GM12878 (cell line): Measurements from ENCODE around the gene DMRT1. TPM values are rescaled to one million over a fixed set of nuclear protein-coding genes. Genes with fewer than 3 reads are reported as not detected.

Experiments
- ATAC-seq: fragments of 200-7000 bp; cut with Tn5 transposase; 3 replicates; pipeline ENCODE4 v1.9.1; 2020; ENCODE audit warnings: mild to moderate bottlenecking, moderate library complexity
- BruUV-seq: library from RNA; stranded (reverse); fragments of 400-500 nt; replicated peaks from 2 replicates; lab custom pipeline; 2021; lab: Mats Ljungman, UMichigan
- CTCF ChIA-PET: fragments of 300-600 bp; sonication (Branson Sonifier 250); formaldehyde crosslinking; extraction: SDS; loops from one replicate; lab custom pipeline; 2021; ENCODE audit warnings: inconsistent platforms; lab: Yijun Ruan, JAX
- POLR2A ChIA-PET: fragments of 350-600 bp; formaldehyde crosslinking; extraction: SDS; loops from one replicate; lab custom pipeline; 2021; ENCODE audit warnings: inconsistent platforms; lab: Charles Lee
- RAD21 ChIA-PET: fragments of 300-600 bp; sonication (Branson Sonifier 250); formaldehyde crosslinking; loops from one replicate; lab custom pipeline; 2023; ENCODE audit warnings: antibody characterized with exemption; ENCODE audit not compliant: unreplicated experiment; lab: Charles Lee
- SMC1A ChIA-PET: fragments of 300-600 bp; sonication (Branson Sonifier 250); formaldehyde crosslinking; loops from one replicate; lab custom pipeline; 2023; ENCODE audit not compliant: unreplicated experiment, uncharacterized antibody; lab: Charles Lee
- DNase-seq: peaks from one replicate; pipeline ENCODE4 v3.0.0-alpha.2; 2011; ENCODE audit warnings: low read depth, low spot score
- FAIRE-seq: peaks from 3 replicates; lab custom pipeline; 2011; peaks lifted over from hg19 to GRCh38; lab: Jason Lieb, UNC
- H2AFZ ChIP-seq: 2 replicates; pipeline ENCODE4 v1.6.0; 2011; ENCODE audit warnings: low read depth, low read length, control low read depth; ENCODE audit not compliant: control insufficient read depth
- H3K27ac ChIP-seq: 2 replicates; pipeline ENCODE4 v1.5.1; 2011; ENCODE audit warnings: control low read depth; ENCODE audit not compliant: control insufficient read depth, insufficient read depth
- H3K27me3 ChIP-seq, 2 experiments: replicated peaks in 1 of 2; 2 replicates each; pipeline versions ENCODE4 v1.6.0 to v1.6.1; 2011; ENCODE audit warnings: low read length in 1 of 2; ENCODE audit not compliant: control insufficient read depth in 2 of 2, insufficient read depth in 2 of 2
- H3K36me3 ChIP-seq, 2 experiments: 2 replicates each; pipeline ENCODE4 v1.5.1; 2011; ENCODE audit warnings: low read length in 1 of 2; ENCODE audit not compliant: control insufficient read depth in 2 of 2, insufficient read depth in 2 of 2
- H3K4me1 ChIP-seq: 2 replicates; pipeline ENCODE4 v1.6.1; 2011; ENCODE audit warnings: mild to moderate bottlenecking, low read length, moderate library complexity, mixed read lengths; ENCODE audit not compliant: control insufficient read depth, insufficient read depth
- H3K4me2 ChIP-seq: 2 replicates; pipeline ENCODE4 v1.6.0; 2011; ENCODE audit warnings: control low read depth; ENCODE audit not compliant: control insufficient read depth, insufficient read depth
- H3K4me3 ChIP-seq: fragments of 200-600 bp; sonication (generic); 2 replicates; pipeline ENCODE4 v1.5.1; 2016
- H3K79me2 ChIP-seq: 2 replicates; pipeline ENCODE4 v1.6.0; 2011; ENCODE audit warnings: low read length; ENCODE audit not compliant: control insufficient read depth, insufficient read depth
- H3K9ac ChIP-seq: 2 replicates; pipeline ENCODE4 v1.8.0; 2011; ENCODE audit warnings: low read length, control low read depth, mixed read lengths; ENCODE audit not compliant: control insufficient read depth, insufficient read depth
- H3K9me3 ChIP-seq: replicated peaks from 3 replicates; pipeline ENCODE4 v1.5.1; 2011; ENCODE audit warnings: mild to moderate bottlenecking, low read length; ENCODE audit not compliant: control insufficient read depth, insufficient read depth
- H4K20me1 ChIP-seq: 2 replicates; pipeline ENCODE4 v1.6.0; 2011; ENCODE audit not compliant: control insufficient read depth, insufficient read depth
- BCL11A ChIP-seq: IDR thresholded peaks from 2 replicates; pipeline ENCODE4 v1.6.1; 2011; ENCODE audit warnings: low read depth, low read length
- BHLHE40 ChIP-seq, 2 experiments: fragments of 450-650 bp in 1 of 2; IDR thresholded peaks; 2 replicates each; pipeline ENCODE4 v1.6.1; 2011 to 2017; ENCODE audit warnings: low read depth in 2 of 2, borderline replicate concordance in 1 of 2, improper control_type of control experiment in 1 of 2, low read length in 1 of 2, mild to moderate bottlenecking in 1 of 2
- CBX5 ChIP-seq: sonication (generic); IDR thresholded peaks from 2 replicates; pipeline ENCODE4 v1.6.1; 2016; ENCODE audit warnings: low read depth, moderate library complexity, mild to moderate bottlenecking, inconsistent platforms
- CHD1 ChIP-seq: IDR thresholded peaks from 2 replicates; pipeline ENCODE4 v1.6.1; 2012; ENCODE audit warnings: low read depth, low read length, improper control_type of control experiment
- HDAC2 ChIP-seq: fragments of 200-600 bp; sonication (generic); IDR thresholded peaks from 2 replicates; pipeline ENCODE4 v1.6.1; 2017
- KLF5 ChIP-seq: fragments of 450-650 bp; IDR thresholded peaks from 2 replicates; pipeline ENCODE4 v1.6.1; 2014; ENCODE audit warnings: mild to moderate bottlenecking; ENCODE audit not compliant: partially characterized antibody
- NFIC ChIP-seq: IDR thresholded peaks from 2 replicates; pipeline ENCODE4 v1.6.1; 2012; ENCODE audit warnings: low read depth, mild to moderate bottlenecking, inconsistent platforms, low read length, moderate library complexity
- NR2C1 ChIP-seq: fragments of 450-650 bp; IDR thresholded peaks from 2 replicates; pipeline ENCODE4 v1.6.1; 2017; ENCODE audit warnings: antibody characterized with exemption, mild to moderate bottlenecking, moderate library complexity
- SPI1 ChIP-seq: IDR thresholded peaks from 2 replicates; pipeline ENCODE4 v1.6.1; 2011; ENCODE audit warnings: low read depth, mild to moderate bottlenecking, low read length, moderate library complexity, borderline replicate concordance; ENCODE audit not compliant: insufficient read depth
- SREBF2 ChIP-seq: IDR thresholded peaks from 2 replicates; pipeline ENCODE4 v1.6.1; 2012; ENCODE audit warnings: mild to moderate bottlenecking, low read length
- STAT3 ChIP-seq: IDR thresholded peaks from 2 replicates; pipeline ENCODE4 v1.6.1; 2011; ENCODE audit warnings: low read depth, low read length, improper control_type of control experiment
- TCF3 ChIP-seq: IDR thresholded peaks from 2 replicates; pipeline ENCODE4 v1.6.1; 2012; ENCODE audit warnings: low read depth, mild to moderate bottlenecking, low read length, borderline replicate concordance; ENCODE audit not compliant: insufficient read depth
- ZNF274 ChIP-seq: IDR thresholded peaks from one replicate; pipeline ENCODE4 v1.8.0; 2011; ENCODE audit not compliant: insufficient read length, insufficient read depth
- WGBS: methylation state at CpG from one replicate; pipeline ENCODE4 v1.1.6; 2016; ENCODE audit warnings: low lambda C conversion rate; ENCODE audit not compliant: insufficient replicate concordance, insufficient coverage; ENCODE audit errors: missing lambda C conversion rate; 5-methylcytosine and 5-hydroxymethylcytosine counted together
- in situ Hi-C: fragments of 300-500 bp; cut with MboI; formaldehyde crosslinking; loops from 9 replicates; pipeline ENCODE4 v1.14.3; 2018; ENCODE audit warnings: mixed read lengths
- intact Hi-C: fragments of 100-400 bp; cut with micrococcal nuclease; formaldehyde crosslinking; loops from one replicate; pipeline ENCODE4 v1.14.2; 2022; ENCODE audit not compliant: unreplicated experiment
- polyA plus RNA-seq, 11 experiments: library from polyadenylated mRNA; depleted of rRNA in 4 of 11; unstranded in 6 of 11; stranded (reverse) in 5 of 11; fragments of >200 nt; fragmentation: Nextera tagmentation in 4 of 11; fragmentation: Illumina TruSeq in 1 of 11; extraction: Ambion mirVana in 4 of 11; extraction: Trizol in 1 of 11; gene quantifications; 1 replicate in 1 of 11; 2 replicates in 10 of 11; pipeline versions ENCODE4 v1.2.1 to v1.2.3, GENCODE V29; 2011 to 2016; ENCODE audit warnings: inconsistent platforms in 2 of 11, missing spikeins in 2 of 11, low read depth in 1 of 11
- total RNA-seq, 4 experiments: library from RNA; depleted of rRNA in 3 of 4; stranded (reverse); fragments of >200 nt in 3 of 4; fragmentation: Illumina TruSeq in 1 of 4; extraction: Trizol in 1 of 4; gene quantifications; 2 replicates each; pipeline versions ENCODE4 v1.2.1 to v1.2.3, GENCODE V29; 2013 to 2021
- TF ChIP-seq, protein P1 (sequence below): fragments of 450-650 bp; IDR thresholded peaks from 2 replicates; pipeline ENCODE4 v1.6.1; 2016; ENCODE audit warnings: mild to moderate bottlenecking
- TF ChIP-seq, protein P2 (sequence below): fragments of 450-650 bp; IDR thresholded peaks from 2 replicates; pipeline ENCODE4 v1.6.1; 2017; ENCODE audit warnings: mild to moderate bottlenecking
- TF ChIP-seq, protein P3 (sequence below): IDR thresholded peaks from 2 replicates; pipeline ENCODE4 v1.6.1; 2011; ENCODE audit warnings: mild to moderate bottlenecking, low read depth, low read length, moderate library complexity; ENCODE audit not compliant: insufficient replicate concordance

The DMRT1 gene
- total and polyA plus RNA-seq, 10 of the 15 experiments (the other 5 are each of a cell fraction or from before 2014, with no cell fraction given) = 0.06 to 1.9 (median 0.24) TPM

DNA sequence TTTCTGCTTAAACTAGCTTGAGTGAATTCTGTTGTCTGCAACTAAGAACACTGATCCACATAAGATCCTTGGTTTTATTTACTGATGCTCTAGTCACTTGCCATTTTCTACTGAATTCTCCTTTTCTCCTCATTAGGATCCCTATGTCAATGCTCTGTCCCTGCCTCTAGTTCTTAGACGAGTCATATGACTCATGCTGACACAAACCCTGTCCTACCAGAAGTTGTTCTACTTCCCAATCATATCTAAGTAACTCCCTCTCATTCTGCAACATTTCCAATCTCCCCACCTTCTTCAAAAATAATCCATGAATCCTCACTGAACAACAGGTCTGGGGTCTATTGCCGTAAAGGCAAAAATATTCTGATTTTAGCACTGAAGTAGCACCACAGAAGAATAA lies 47.1 kb upstream of the DMRT1 start:
- Histone ChIP-seq H3K9me3 (no peaks in the 10 kb centered on the region), H3K4me2 (no peak overlapping the region), H3K27me3 (no peaks in the 10 kb centered on the region; a peak in 2 of 4 replicates), H3K36me3 (no peaks in the 10 kb centered on the region), H3K79me2 (no peaks in the 10 kb centered on the region), H3K4me1 (no peaks in the 10 kb centered on the region), H2AFZ (no peak overlapping the region), H3K4me3 (no peak overlapping the region), H3K27ac (no peak overlapping the region), H4K20me1 (no peaks in the 10 kb centered on the region), H3K9ac (no peak overlapping the region)
- BruUV-seq = no TSS peak
- SMC1A ChIA-PET = no interaction called here
- WGBS = 13% methylated on average over 2 of the region's 2 CpGs
- no peak for FAIRE-seq
- ATAC-seq = no peak
- no peak for DNase-seq
- POLR2A ChIA-PET = no interaction called here
- in situ Hi-C loops (no loop called here), intact Hi-C loops (no loop called here)
- CTCF ChIA-PET = no interaction called here
- no peak for TF ChIP-seq BCL11A
- TF ChIP-seq NFIC = no peak
- TF ChIP-seq, protein P1, sequence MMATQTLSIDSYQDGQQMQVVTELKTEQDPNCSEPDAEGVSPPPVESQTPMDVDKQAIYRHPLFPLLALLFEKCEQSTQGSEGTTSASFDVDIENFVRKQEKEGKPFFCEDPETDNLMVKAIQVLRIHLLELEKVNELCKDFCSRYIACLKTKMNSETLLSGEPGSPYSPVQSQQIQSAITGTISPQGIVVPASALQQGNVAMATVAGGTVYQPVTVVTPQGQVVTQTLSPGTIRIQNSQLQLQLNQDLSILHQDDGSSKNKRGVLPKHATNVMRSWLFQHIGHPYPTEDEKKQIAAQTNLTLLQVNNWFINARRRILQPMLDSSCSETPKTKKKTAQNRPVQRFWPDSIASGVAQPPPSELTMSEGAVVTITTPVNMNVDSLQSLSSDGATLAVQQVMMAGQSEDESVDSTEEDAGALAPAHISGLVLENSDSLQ = no peak
- TF ChIP-seq STAT3 = no peak
- TF ChIP-seq, protein P2, sequence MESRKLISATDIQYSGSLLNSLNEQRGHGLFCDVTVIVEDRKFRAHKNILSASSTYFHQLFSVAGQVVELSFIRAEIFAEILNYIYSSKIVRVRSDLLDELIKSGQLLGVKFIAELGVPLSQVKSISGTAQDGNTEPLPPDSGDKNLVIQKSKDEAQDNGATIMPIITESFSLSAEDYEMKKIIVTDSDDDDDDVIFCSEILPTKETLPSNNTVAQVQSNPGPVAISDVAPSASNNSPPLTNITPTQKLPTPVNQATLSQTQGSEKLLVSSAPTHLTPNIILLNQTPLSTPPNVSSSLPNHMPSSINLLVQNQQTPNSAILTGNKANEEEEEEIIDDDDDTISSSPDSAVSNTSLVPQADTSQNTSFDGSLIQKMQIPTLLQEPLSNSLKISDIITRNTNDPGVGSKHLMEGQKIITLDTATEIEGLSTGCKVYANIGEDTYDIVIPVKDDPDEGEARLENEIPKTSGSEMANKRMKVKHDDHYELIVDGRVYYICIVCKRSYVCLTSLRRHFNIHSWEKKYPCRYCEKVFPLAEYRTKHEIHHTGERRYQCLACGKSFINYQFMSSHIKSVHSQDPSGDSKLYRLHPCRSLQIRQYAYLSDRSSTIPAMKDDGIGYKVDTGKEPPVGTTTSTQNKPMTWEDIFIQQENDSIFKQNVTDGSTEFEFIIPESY = no peak
- no peak for TF ChIP-seq ZNF274
- no peak for TF ChIP-seq CBX5
- no peak for TF ChIP-seq SPI1
- no peak for TF ChIP-seq KLF5
- no peak for TF ChIP-seq TCF3
- no peak for TF ChIP-seq HDAC2
- no peak for TF ChIP-seq NR2C1
- TF ChIP-seq, protein P3, sequence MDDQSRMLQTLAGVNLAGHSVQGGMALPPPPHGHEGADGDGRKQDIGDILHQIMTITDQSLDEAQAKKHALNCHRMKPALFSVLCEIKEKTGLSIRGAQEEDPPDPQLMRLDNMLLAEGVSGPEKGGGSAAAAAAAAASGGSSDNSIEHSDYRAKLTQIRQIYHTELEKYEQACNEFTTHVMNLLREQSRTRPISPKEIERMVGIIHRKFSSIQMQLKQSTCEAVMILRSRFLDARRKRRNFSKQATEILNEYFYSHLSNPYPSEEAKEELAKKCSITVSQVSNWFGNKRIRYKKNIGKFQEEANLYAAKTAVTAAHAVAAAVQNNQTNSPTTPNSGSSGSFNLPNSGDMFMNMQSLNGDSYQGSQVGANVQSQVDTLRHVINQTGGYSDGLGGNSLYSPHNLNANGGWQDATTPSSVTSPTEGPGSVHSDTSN = no peak
- TF ChIP-seq SREBF2 = no peak
- no peak for TF ChIP-seq BHLHE40 (IDR thresholded peaks at IDR 0.05; ENCODE audit: borderline replicate concordance in 1 of 2, low read depth in 2 of 2, low read length in 1 of 2)
- no peak for TF ChIP-seq CHD1
- RAD21 ChIA-PET = no interaction called here
